A549 (cell line): ENCODE measurements around the gene NCEH1.

ENCODE experiments used
- CTCF ChIP-seq: fragments of >200 bp; sonication (Bioruptor Twin); formaldehyde crosslinking; IDR thresholded peaks from 3 replicates; pipeline ENCODE4 v1.5.1; 2016
- GATA3 ChIP-seq: IDR thresholded peaks from 2 replicates; pipeline ENCODE4 v1.6.1; 2012; ENCODE audit warnings: borderline replicate concordance

- no peak for TF ChIP-seq CTCF
- no peak for TF ChIP-seq GATA3
These were observed 124.9 kb downstream of the NCEH1 start for GRCh38 chr3:172585954-172586353.
